K562 (cell line): Measurements from ENCODE around the gene NEUROD2. TPM values are rescaled to one million over a fixed set of nuclear protein-coding genes. Genes with fewer than 3 reads are reported as not detected.

Experiments
- ATAC-seq: fragments of 200-7000 bp; cut with Tn5 transposase; 3 replicates; pipeline ENCODE4 v1.9.1; 2020; ENCODE audit warnings: moderate library complexity
- BruUV-seq: library from RNA; stranded (reverse); fragments of 400-500 nt; replicated peaks from 2 replicates; lab custom pipeline; 2021; lab: Mats Ljungman, UMichigan
- CTCF ChIA-PET: fragments of 300-600 bp; formaldehyde crosslinking; extraction: SDS; loops from one replicate; lab custom pipeline; 2021; ENCODE audit warnings: low intra/inter-chr PET ratio; lab: Yijun Ruan, JAX
- POLR2A ChIA-PET: fragments of 300-600, 350-650 bp; sonication (Branson Sonifier 250); formaldehyde crosslinking; extraction: SDS; loops from one replicate; lab custom pipeline; 2021; ENCODE audit warnings: antibody characterized with exemption, inconsistent platforms; lab: Yijun Ruan, JAX
- DNase-seq, 4 experiments: peaks; one replicate each; pipeline versions ENCODE4 v3.0.0 to v3.0.0-alpha.2; 2011 to 2018; ENCODE audit warnings: low spot score in 3 of 4, mixed read lengths in 3 of 4; ENCODE audit errors: extremely low read depth in 1 of 4
- FAIRE-seq: peaks from 2 replicates; lab custom pipeline; 2011; peaks lifted over from hg19 to GRCh38; lab: Jason Lieb, UNC
- H2AFZ ChIP-seq: 2 replicates; pipeline ENCODE4 v1.6.0; 2011; ENCODE audit warnings: low read depth, low read length, control low read depth, inconsistent platforms
- H3K27ac ChIP-seq: fragments of 200-600 bp; 3 replicates; pipeline ENCODE4 v1.8.0; 2011; ENCODE audit warnings: low read depth, mild to moderate bottlenecking, control low read depth, inconsistent platforms, low read length, moderate library complexity, mixed read lengths; ENCODE audit errors: extremely low read depth
- H3K27me3 ChIP-seq, 2 experiments: fragments of 300-600 bp in 1 of 2; 2 replicates in 1 of 2; 3 replicates in 1 of 2; pipeline versions ENCODE4 v1.6.0 to v1.8.0; 2011; ENCODE audit warnings: inconsistent platforms in 2 of 2, low read length in 2 of 2, mild to moderate bottlenecking in 1 of 2, mixed read lengths in 1 of 2, moderate library complexity in 1 of 2; ENCODE audit not compliant: control insufficient read depth in 2 of 2, insufficient read depth in 2 of 2
- H3K36me3 ChIP-seq: fragments of 300-600 bp; 3 replicates; pipeline ENCODE4 v1.8.0; 2011; ENCODE audit warnings: mild to moderate bottlenecking, low read length, inconsistent platforms; ENCODE audit not compliant: control insufficient read depth, insufficient read depth
- H3K4me1 ChIP-seq, 2 experiments: fragments of 200-600 bp in 1 of 2; replicated peaks in 1 of 2; 2 replicates in 1 of 2; 3 replicates in 1 of 2; pipeline versions ENCODE4 v1.5.1 to v1.8.0; 2011; ENCODE audit warnings: inconsistent platforms in 2 of 2, low read length in 2 of 2, mild to moderate bottlenecking in 1 of 2, mixed read lengths in 1 of 2, moderate library complexity in 1 of 2; ENCODE audit not compliant: control insufficient read depth in 2 of 2, insufficient read depth in 2 of 2
- H3K4me2 ChIP-seq: 2 replicates; pipeline ENCODE4 v1.6.1; 2011; ENCODE audit warnings: low read length, control low read depth, inconsistent platforms, mixed read lengths; ENCODE audit not compliant: insufficient read depth
- H3K4me3 ChIP-seq: fragments of 200-600 bp; sonication (generic), shearing (Covaris generic); 2 replicates; pipeline ENCODE4 v1.5.1; 2016; ENCODE audit warnings: control low read depth, inconsistent platforms
- H3K79me2 ChIP-seq: fragments of 200-600 bp; 3 replicates; pipeline ENCODE4 v1.8.0; 2011; ENCODE audit warnings: low read length, inconsistent platforms; ENCODE audit not compliant: control insufficient read depth, insufficient read depth
- H3K9ac ChIP-seq, 2 experiments: 2 replicates each; pipeline versions ENCODE4 v1.6.0 to v1.6.1; 2011; ENCODE audit warnings: low read depth in 2 of 2, low read length in 2 of 2, control low read depth in 1 of 2, inconsistent platforms in 1 of 2, mild to moderate bottlenecking in 1 of 2, mixed read lengths in 1 of 2; ENCODE audit not compliant: insufficient read depth in 1 of 2
- H3K9me1 ChIP-seq: one replicate; pipeline ENCODE4 v1.6.0; 2011; ENCODE audit warnings: inconsistent platforms, mild to moderate bottlenecking, low read length, moderate library complexity; ENCODE audit not compliant: control insufficient read depth, insufficient read depth
- H3K9me3 ChIP-seq: replicated peaks from 2 replicates; pipeline ENCODE4 v1.5.1; 2011; ENCODE audit warnings: low read depth, low read length, inconsistent platforms; ENCODE audit not compliant: control insufficient read depth, insufficient read depth
- H4K20me1 ChIP-seq: replicated peaks from 2 replicates; pipeline ENCODE4 v1.6.1; 2011; ENCODE audit warnings: low read length, inconsistent platforms, mixed read lengths; ENCODE audit not compliant: control insufficient read depth, insufficient read depth
- CREB3L1 ChIP-seq: fragments of 450-650 bp; IDR thresholded peaks from 2 replicates; pipeline ENCODE4 v1.6.1; 2014; ENCODE audit warnings: low read depth, mild to moderate bottlenecking, moderate library complexity, borderline replicate concordance
- HES1 ChIP-seq: fragments of 450-650 bp; IDR thresholded peaks from 2 replicates; pipeline ENCODE4 v1.6.1; 2016; ENCODE audit warnings: low read depth, mild to moderate bottlenecking, moderate library complexity
- KAT8 ChIP-seq: fragments of 450-650 bp; IDR thresholded peaks from 2 replicates; pipeline ENCODE4 v1.6.1; 2016; ENCODE audit warnings: low read depth, mild to moderate bottlenecking
- TEAD4 ChIP-seq, 2 experiments: sonication (generic) in 1 of 2; formaldehyde crosslinking in 1 of 2; IDR thresholded peaks; 2 replicates each; pipeline versions ENCODE4 v1.6.1 to v1.8.0; 2012 to 2022; ENCODE audit warnings: borderline replicate concordance in 1 of 2, inconsistent platforms in 1 of 2, low read length in 1 of 2, mild to moderate bottlenecking in 1 of 2, missing genetic modification reagents in 1 of 2
- YY1 ChIP-seq, 3 experiments: IDR thresholded peaks; 2 replicates each; pipeline ENCODE4 v1.6.1; 2011; ENCODE audit warnings: low read length in 2 of 3, mild to moderate bottlenecking in 2 of 3, moderate library complexity in 2 of 3, borderline replicate concordance in 1 of 3, control low read depth in 1 of 3, low read depth in 1 of 3; ENCODE audit not compliant: insufficient read depth in 3 of 3, insufficient replicate concordance in 2 of 3, control insufficient read depth in 1 of 3, insufficient read length in 1 of 3; ENCODE audit errors: extremely low read depth in 1 of 3
- ZNF76 ChIP-seq: fragments of 250-450 bp; sonication (Bioruptor Pico); IDR thresholded peaks from 2 replicates; pipeline ENCODE4 v1.4.0; 2020; ENCODE audit warnings: mild to moderate bottlenecking, moderate library complexity, borderline replicate concordance
- WGBS: fragments of 100-300 bp; shearing (Covaris generic); methylation state at CpG from one replicate; pipeline ENCODE4 v1.1.6; 2016; ENCODE audit warnings: low coverage, mixed read lengths; ENCODE audit not compliant: insufficient coverage; ENCODE audit errors: missing lambda C conversion rate; 5-methylcytosine and 5-hydroxymethylcytosine counted together
- in situ Hi-C: fragments of 300-500 bp; cut with MboI; formaldehyde crosslinking; loops from 4 replicates; pipeline ENCODE4 v1.15.0; 2018; ENCODE audit warnings: inconsistent platforms, mixed read lengths
- intact Hi-C: fragments of 100-400 bp; cut with micrococcal nuclease; formaldehyde crosslinking; loops from 2 replicates; pipeline ENCODE4 v1.14.2; 2022
- polyA plus RNA-seq, 8 experiments: library from polyadenylated mRNA; depleted of rRNA in 4 of 8; stranded (reverse) in 5 of 8; unstranded in 3 of 8; fragments of >200 nt; fragmentation: Nextera tagmentation in 2 of 8; fragmentation: Illumina TruSeq in 1 of 8; extraction: Ambion mirVana in 2 of 8; extraction: Trizol in 1 of 8; gene quantifications; 2 replicates each; pipeline versions ENCODE4 v1.2.1 to v1.2.3, GENCODE V29; 2011 to 2014; ENCODE audit warnings: inconsistent platforms in 1 of 8, missing spikeins in 1 of 8
- total RNA-seq, 7 experiments: library from RNA; depleted of rRNA in 6 of 7; stranded (reverse); fragments of >200 nt in 6 of 7; fragmentation: Illumina TruSeq in 2 of 7; extraction: Trizol in 2 of 7; gene quantifications; 2 replicates each; pipeline versions ENCODE4 v1.2.1 to v1.2.3, GENCODE V29; 2011 to 2021; ENCODE audit warnings: low replicate concordance in 1 of 7

NEUROD2 gene
- total and polyA plus RNA-seq, 9 of the 15 experiments (the other 6 are each of a cell fraction or from before 2014, with no cell fraction given): not detected

- in situ Hi-C loops (no loop called here), intact Hi-C loops (no loop called here)
These were observed 3.8 kb upstream of the NEUROD2 start for GRCh38 chr17:39611401-39612112.

More at GRCh38 chr17:39611401-39612112, 3.8 kb upstream of the NEUROD2 start:
- Histone ChIP-seq H3K9ac (no peak overlapping the region), H3K27me3 (peaks cover 10 to 16% of the 10 kb centered on the region in 2 experiments; a peak in 4 of 5 replicates), H2AFZ (no peak overlapping the region), H3K4me2 (no peak overlapping the region), H3K4me3 (no peak overlapping the region), H4K20me1 (0 out of 2 replicates have a peak, but pooled peaks cover 6% of the 10 kb centered on the region), H3K9me1 (no peaks in the 10 kb centered on the region), H3K36me3 (no peaks in the 10 kb centered on the region), H3K79me2 (no peaks in the 10 kb centered on the region), H3K9me3 (no peaks in the 10 kb centered on the region), H3K4me1 (peaks cover 4 to 29% of the 10 kb centered on the region in 2 experiments; a peak in 3 of 5 replicates), H3K27ac (no peak overlapping the region)
- POLR2A ChIA-PET: no interaction called here
- WGBS: 48% methylated on average over 9 of the region's 9 CpGs
- DNase-seq (no peak), FAIRE-seq (no peak), ATAC-seq (no peak)
- CTCF ChIA-PET: no interaction called here
- BruUV-seq: no TSS peak
- TF ChIP-seq YY1 (IDR thresholded peaks at IDR 0.05; ENCODE audit: borderline replicate concordance in 1 of 3, control insufficient read depth in 1 of 3, extremely low read depth in 1 of 3, insufficient read depth in 3 of 3, insufficient read length in 1 of 3, insufficient replicate concordance in 2 of 3, low read depth in 1 of 3, low read length in 2 of 3) (peak; percentile 69 to 95 (median 87)), CREB3L1 (no peak), KAT8 (peak; percentile 87), HES1 (no peak), ZNF76 (CRISPR knock-in tag) (no peak), TEAD4 (IDR thresholded peaks at IDR 0.05; ENCODE audit: low read length) (peak; percentile 47), TEAD4 (CRISPR knock-in tag; IDR thresholded peaks at IDR 0.05; ENCODE audit: borderline replicate concordance) (no peak)
